Heart right ventricle (tissue), 16 donors: ENCODE data around the gene BRS3. TPM values are rescaled to one million over a fixed set of nuclear protein-coding genes. Genes with fewer than 3 reads are reported as not detected.

Experiments
- ATAC-seq, 8 donors: fragments of 200-7000 bp; cut with Tn5 transposase; one replicate each; pipeline ENCODE4 v1.9.1; 2020; ENCODE audit warnings: mild to moderate bottlenecking in 8 of 8, moderate library complexity in 8 of 8, moderate number of reproducible peaks in 1 of 8
- DNase-seq, 2 donors: peaks; one replicate each; pipeline ENCODE4 v3.0.0-alpha.2; 2020
- H3K27ac ChIP-seq, 10 donors: fragments of 200-600 bp; sonication (generic) in 2 of 10; one replicate each; pipeline versions ENCODE4 v1.5.0 to v1.8.0; 2020 to 2022; ENCODE audit warnings: mild to moderate bottlenecking in 3 of 10
- H3K27me3 ChIP-seq, 7 donors: fragments of 200-600 bp; one replicate each; pipeline ENCODE4 v1.8.0; 2021 to 2022; ENCODE audit warnings: mild to moderate bottlenecking in 2 of 7
- H3K36me3 ChIP-seq, 9 donors: fragments of 200-600 bp; sonication (generic) in 1 of 9; one replicate each; pipeline versions ENCODE4 v1.5.0 to v1.8.0; 2020 to 2022; ENCODE audit warnings: mild to moderate bottlenecking in 2 of 9
- H3K4me1 ChIP-seq, 9 donors: fragments of 200-600 bp; sonication (generic) in 1 of 9; one replicate each; pipeline versions ENCODE4 v1.5.0 to v1.8.0; 2020 to 2022; ENCODE audit warnings: mild to moderate bottlenecking in 4 of 9
- H3K4me3 ChIP-seq, 10 donors: fragments of 200-600 bp; sonication (generic) in 2 of 10; one replicate each; pipeline versions ENCODE4 v1.5.0 to v1.8.0; 2020 to 2022; ENCODE audit warnings: mild to moderate bottlenecking in 7 of 10, moderate library complexity in 2 of 10
- H3K9me3 ChIP-seq, 11 donors: fragments of 200-600 bp in 10 of 11; sonication (generic) in 2 of 11; one replicate each; pipeline versions ENCODE4 v1.5.0 to v1.8.0; 2013 to 2022; ENCODE audit warnings: mild to moderate bottlenecking in 2 of 11, control low read depth in 1 of 11, moderate library complexity in 1 of 11
- WGBS, 2 donors: extraction: QIAGEN DNeasy Blood & Tissue Kit; methylation state at CpG; one replicate each; pipeline ENCODE4 v1.1.7; 2013; ENCODE audit warnings: inconsistent platforms in 1 of 2; 5-methylcytosine and 5-hydroxymethylcytosine counted together
- intact Hi-C, 10 donors: fragments of 100-400 bp; cut with DNase I; formaldehyde crosslinking; loops; one replicate each; pipeline versions ENCODE4 v1.11.1 to v1.14.2; 2022
- polyA plus RNA-seq, 2 donors: library from polyadenylated mRNA; stranded (reverse); fragments of 200-250 nt; gene quantifications; one replicate each; pipeline ENCODE4 v1.2.3, GENCODE V29; 2013
- total RNA-seq, 10 donors: library from RNA; stranded (reverse); fragmentation: NEBNext Ultra II Directional in 3 of 10; extraction: Animal tissue kit (Norgen Biotek cat#: 25700) in 3 of 10; gene quantifications; one replicate each; pipeline versions ENCODE4 v1.2.1 to v1.2.4, GENCODE V29; 2021 to 2023
- TF ChIP-seq, protein P1 (sequence below), 9 donors: fragments of 200-600 bp; sonication (generic) in 2 of 9; IDR thresholded peaks; one replicate each; pipeline versions ENCODE4 v1.5.0 to v1.8.0; 2021 to 2022; ENCODE audit warnings: antibody characterized with exemption in 9 of 9, mild to moderate bottlenecking in 5 of 9, moderate library complexity in 1 of 9
- donor health status: Arrhythmogenic right ventricular cardiomyopathy.
- donor health status: ischemic (EF 13 %, LVEDD 7.1; RV severe dilation, severe dysfunction).
- donor health status: healthy with polysubstance abuse.
- donor health status: DM: no; HTN: yes; CAD: no.
- donor health status: DM: no; HTN: no; CAD: no.
- donor health status: ischemic (EF 25% LVEDD 6.9; RV normal size, moderate dysfunction).
- donor health status: ischemic (EF 25% LVEDD 5.7; RV mildly dilated, moderate dysfunction).
- donor health status: healthy.
- donor health status: DM: yes; HTN: yes; CAD: no.
- donor health status: Ischemic cardiomyopathy.
- donor health status: ischemic (EF 35%, LVEDD 5.7; RV mildly dilated, moderate dysfunction).
- donor health status: nonischemic (EF 11% LVEDD 7.7; RV severe dilation, severe dysfunction).
- donor health status: DM: yes; HTN: yes; CAD: no.
- donor health status: PGD.
- donor health status: ischemic (EF 29% LVEDD 5.4; RV normal size, mild dysfunction).
- donor health status: nonischemic (EF 23%, LVEDD 6.1; RV moderate dilation, normal function).

BRS3 gene
- total and polyA plus RNA-seq, 12 donors: not detected

GRCh38 chrX:136496764-136497555 is 9.2 kb downstream of the BRS3 start:
- Histone ChIP-seq H3K9me3 (no peaks in the 10 kb centered on the region), H3K4me1 (peaks cover 0 to 22% (median 11%) of the 10 kb centered on the region in 9 donors), H3K4me3 (peak overlapping the region; percentile 37 to 86 (median 74)), H3K27ac (peak overlapping the region; percentile 86 to 98 (median 94)), H3K36me3 (peaks cover 0 to 25% (median 0%) of the 10 kb centered on the region in 9 donors), H3K27me3 (peaks cover 0 to 18% (median 0%) of the 10 kb centered on the region in 7 donors)
- intact Hi-C loops: loop anchor here in 3 of 10 donors (2.0 to 10.0 kb wide), 4 partner anchors 80 to 524 kb away; partner anchors contain the start of genes MAP7D3 (in 1 of the 3) and MMGT1 (in 1 of the 3)
- peak; percentile 82 to 86 for DNase-seq
- peak; percentile 92 to 97 (median 94) for ATAC-seq
- TF ChIP-seq, protein P1, sequence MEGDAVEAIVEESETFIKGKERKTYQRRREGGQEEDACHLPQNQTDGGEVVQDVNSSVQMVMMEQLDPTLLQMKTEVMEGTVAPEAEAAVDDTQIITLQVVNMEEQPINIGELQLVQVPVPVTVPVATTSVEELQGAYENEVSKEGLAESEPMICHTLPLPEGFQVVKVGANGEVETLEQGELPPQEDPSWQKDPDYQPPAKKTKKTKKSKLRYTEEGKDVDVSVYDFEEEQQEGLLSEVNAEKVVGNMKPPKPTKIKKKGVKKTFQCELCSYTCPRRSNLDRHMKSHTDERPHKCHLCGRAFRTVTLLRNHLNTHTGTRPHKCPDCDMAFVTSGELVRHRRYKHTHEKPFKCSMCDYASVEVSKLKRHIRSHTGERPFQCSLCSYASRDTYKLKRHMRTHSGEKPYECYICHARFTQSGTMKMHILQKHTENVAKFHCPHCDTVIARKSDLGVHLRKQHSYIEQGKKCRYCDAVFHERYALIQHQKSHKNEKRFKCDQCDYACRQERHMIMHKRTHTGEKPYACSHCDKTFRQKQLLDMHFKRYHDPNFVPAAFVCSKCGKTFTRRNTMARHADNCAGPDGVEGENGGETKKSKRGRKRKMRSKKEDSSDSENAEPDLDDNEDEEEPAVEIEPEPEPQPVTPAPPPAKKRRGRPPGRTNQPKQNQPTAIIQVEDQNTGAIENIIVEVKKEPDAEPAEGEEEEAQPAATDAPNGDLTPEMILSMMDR (IDR thresholded peaks at IDR 0.05): no peak
- WGBS, 2 donors: 0 to 1% methylated on average over 17 to 75 of the region's 111 CpGs

GRCh38 chrX:136497556-136498052 is 9.9 kb downstream of the BRS3 start, which contains the start of gene HTATSF1:
Gene HTATSF1, plus strand, starts transcription at chrX:136497592. Its CDS starts 93 bp downstream, at chrX:136497685.
- Histone ChIP-seq H3K27me3 (peaks cover 0 to 12% (median 0%) of the 10 kb centered on the region in 7 donors), H3K4me3 (peak within 1 kb of the TSS; percentile 37 to 86 (median 74)), H3K9me3 (no peaks in the 10 kb centered on the region), H3K27ac (peak within 1 kb of the TSS; percentile 86 to 98 (median 94)), H3K4me1 (peaks cover 0 to 22% (median 11%) of the 10 kb centered on the region in 9 donors), H3K36me3 (peaks cover 0 to 32% (median 0%) of the 10 kb centered on the region in 9 donors)
- intact Hi-C loops: loop anchor here in 3 of 10 donors (2.0 to 10.0 kb wide), 5 partner anchors 15 to 525 kb away; partner anchors contain the start of genes MAP7D3 (in 1 of the 3) and MMGT1 (in 1 of the 3)
- TF ChIP-seq, protein P1 (IDR thresholded peaks at IDR 0.05): no peak
- WGBS, 2 donors: 0% methylated on average over 33 to 35 of the region's 35 CpGs
- ATAC-seq: peak in 5 of 8 donors; percentile 1 to 25 (median 10)
- peak in 1 of 2 donors; percentile 9 for DNase-seq

GRCh38 chrX:136519069-136519468 is 31.3 kb downstream of the BRS3 start:
- Histone ChIP-seq H3K4me1 (no peaks in the 10 kb centered on the region), H3K27ac (no peak overlapping the region), H3K9me3 (no peaks in the 10 kb centered on the region), H3K27me3 (peaks cover 0 to 3% (median 0%) of the 10 kb centered on the region in 7 donors), H3K36me3 (no peaks in the 10 kb centered on the region), H3K4me3 (no peak overlapping the region)
- DNase-seq (no peak), ATAC-seq (no peak)
- TF ChIP-seq, protein P1 (IDR thresholded peaks at IDR 0.05): no peak
- intact Hi-C loops: no loop called here
- WGBS, 2 donors: 82 to 84% methylated on average over 5 of the region's 5 CpGs

DNA sequence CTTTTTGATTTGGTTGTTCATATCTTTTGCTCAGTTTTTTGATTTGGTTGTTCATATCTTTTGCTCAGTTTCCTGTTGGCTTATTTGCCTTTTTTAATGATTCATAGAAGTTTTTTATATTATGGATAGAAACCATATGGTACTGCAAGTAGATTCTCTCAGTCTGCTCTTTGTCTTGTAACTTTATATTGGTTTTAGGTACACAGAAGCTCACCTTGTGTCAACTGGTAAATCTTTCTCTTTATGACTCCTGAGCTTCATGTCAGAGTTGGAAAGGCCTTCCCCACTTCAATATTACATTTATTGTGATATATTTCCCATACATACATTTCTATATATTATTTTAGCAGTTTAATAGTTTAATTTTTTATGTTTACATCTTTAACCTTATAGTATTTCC is 36.0 kb downstream of the BRS3 start:
- Histone ChIP-seq H3K27me3 (peaks cover 0 to 4% (median 0%) of the 10 kb centered on the region in 7 donors), H3K9me3 (no peaks in the 10 kb centered on the region), H3K4me1 (peaks cover 0 to 13% (median 7%) of the 10 kb centered on the region in 9 donors), H3K36me3 (no peaks in the 10 kb centered on the region), H3K27ac (no peak overlapping the region), H3K4me3 (no peak overlapping the region)
- intact Hi-C loops: no loop called here
- ATAC-seq (no peak), DNase-seq (no peak)
- TF ChIP-seq, protein P1 (IDR thresholded peaks at IDR 0.05): no peak
